ENCODE data around the gene NFIA.

Gene NFIA

DNA sequence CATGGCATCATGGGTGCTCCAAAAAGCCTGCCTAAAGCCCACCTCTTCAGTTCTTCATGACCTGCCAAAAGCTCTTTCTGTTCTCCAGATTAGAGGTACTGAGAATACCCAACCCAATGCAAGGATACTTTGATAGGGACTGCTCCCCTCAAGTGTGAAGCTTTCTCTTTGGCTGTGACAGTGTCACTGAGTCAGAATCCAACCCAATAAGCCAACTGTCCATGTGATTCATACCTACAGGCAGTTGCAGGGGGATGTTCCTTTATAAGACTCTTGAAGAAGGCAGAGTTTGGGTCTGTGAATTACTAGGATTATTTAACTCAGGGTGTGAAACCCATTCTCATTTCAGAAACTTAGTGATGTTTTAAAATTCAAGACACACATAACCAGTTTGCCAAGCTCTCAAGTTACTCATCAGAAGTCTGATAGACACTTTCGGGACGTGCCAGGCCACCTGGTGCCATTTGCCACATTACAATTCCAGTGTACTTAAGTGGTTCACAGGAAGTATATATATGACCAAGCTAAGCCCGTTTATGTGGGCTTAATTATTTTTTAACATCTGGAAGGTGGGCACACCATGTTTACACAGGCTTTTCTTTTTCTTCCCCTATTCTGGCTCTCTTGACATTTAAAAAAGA lies 265.8 kb downstream of the NFIA start:
- no peak for DNase-seq

DNA sequence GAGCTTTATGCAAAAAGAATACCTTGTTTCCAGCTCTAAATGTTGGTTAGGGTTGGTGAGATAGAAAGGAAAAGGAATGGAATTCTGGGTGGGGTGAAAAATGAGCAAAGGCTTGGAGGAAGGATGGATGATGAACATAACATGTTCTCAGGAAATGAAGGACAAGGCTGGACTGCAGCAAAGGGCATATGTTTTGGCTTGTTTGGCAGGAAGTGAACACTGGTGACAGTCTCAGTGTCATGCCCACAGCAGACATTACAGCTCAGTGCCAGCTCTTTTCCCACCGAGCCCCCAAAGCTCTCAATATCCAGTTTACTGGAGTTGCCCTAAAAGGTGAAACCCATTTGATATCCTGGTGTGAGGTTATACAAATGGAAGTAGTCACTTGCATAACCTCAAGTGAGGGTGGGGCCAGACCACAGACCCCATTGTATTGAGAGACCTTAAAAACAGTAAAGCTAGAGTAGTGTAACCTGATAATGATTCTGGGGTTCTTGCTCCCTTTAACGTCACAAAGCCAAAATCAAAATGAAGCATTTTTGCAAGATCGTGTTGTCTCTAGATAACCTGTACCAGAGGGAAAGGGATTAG lies 270.6 kb downstream of the NFIA start:
- DNase-seq, result no peak

DNA sequence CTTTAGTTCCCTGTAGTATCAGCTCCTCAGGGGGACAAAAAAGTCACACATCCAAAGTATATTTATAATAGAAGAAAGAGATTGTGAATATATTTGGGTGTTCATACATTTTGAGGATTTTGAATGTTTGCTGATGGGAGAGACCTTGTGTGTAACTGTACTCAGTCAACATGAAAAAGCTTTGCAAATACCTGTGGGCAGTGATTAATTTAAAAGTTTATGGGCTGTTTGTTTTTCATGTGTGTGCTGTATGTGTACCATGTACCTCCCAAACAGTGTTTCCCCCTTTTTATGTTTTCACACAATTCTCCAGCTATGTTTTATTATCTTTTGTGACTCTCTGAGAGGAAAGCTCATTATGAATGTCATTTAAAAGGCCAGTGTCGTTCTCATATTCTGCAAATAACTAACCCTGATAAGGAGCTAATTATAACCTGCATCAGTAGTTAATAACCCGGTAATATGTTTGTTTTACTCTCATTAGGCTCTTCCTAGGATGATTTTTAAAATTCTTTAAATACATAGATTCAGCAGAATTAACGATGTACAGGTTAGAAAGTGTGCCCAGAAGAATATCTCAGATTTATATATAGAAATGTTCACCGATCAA lies 271.5 kb downstream of the NFIA start:
- DNase-seq, result no peak

DNA sequence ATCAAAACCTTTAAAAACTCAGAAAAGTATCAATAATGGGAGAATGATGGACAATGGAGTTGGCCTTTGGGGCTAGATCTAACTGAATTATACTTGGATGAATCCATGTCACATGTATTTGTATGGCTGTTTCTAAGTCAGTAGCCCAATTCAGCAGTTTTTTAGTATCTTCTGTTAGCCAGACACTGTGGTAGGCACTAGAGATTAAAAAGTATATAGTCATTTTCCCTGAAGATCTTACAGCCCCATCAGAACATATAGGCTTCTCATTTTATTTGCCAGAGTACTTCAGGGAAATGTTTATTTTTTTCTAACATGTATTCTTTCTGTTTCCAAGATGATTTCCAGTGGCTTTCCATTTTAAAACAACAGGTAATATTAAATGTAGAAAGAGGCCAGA lies 273.7 kb downstream of the NFIA start:
- DNase-seq, result no peak

DNA sequence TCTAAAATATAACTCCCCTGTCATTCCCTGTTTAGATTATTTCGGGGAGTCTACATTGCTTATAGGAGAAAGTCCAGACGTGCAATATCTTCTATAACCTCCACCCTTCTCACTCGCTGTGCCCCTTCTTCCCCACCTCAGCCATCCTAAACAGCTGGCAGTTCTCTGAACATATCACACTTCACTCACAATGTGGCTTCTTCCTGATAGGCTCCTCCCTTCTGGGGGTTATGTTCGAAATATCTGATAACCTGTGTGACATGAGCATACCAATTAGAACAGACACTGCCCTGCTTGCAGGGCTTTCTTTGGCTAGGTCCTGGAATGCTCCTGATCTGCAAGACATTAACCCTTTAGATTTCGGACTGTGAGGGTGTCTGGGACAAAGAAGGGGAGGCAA lies 274.6 kb downstream of the NFIA start:
- no peak for DNase-seq

DNA sequence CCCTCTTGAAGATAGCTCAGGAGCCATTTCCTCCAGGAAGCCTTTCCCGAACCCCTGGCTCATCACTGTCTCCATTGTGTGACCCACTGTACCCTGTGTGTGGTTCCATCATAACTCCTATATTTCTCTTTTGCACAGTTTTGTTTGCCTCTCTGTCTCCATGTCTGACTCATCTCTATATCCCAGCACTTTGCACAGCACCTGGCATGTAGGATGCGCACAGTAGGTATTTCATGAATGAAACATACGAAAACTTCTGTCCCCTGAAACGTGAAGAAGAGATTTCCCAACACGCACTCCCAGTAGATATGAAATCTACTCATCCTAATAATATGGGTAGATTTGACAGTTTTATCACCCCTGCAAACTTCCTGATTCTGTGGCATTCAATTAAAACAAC lies 275.2 kb downstream of the NFIA start:
- DNase-seq, result no peak

DNA sequence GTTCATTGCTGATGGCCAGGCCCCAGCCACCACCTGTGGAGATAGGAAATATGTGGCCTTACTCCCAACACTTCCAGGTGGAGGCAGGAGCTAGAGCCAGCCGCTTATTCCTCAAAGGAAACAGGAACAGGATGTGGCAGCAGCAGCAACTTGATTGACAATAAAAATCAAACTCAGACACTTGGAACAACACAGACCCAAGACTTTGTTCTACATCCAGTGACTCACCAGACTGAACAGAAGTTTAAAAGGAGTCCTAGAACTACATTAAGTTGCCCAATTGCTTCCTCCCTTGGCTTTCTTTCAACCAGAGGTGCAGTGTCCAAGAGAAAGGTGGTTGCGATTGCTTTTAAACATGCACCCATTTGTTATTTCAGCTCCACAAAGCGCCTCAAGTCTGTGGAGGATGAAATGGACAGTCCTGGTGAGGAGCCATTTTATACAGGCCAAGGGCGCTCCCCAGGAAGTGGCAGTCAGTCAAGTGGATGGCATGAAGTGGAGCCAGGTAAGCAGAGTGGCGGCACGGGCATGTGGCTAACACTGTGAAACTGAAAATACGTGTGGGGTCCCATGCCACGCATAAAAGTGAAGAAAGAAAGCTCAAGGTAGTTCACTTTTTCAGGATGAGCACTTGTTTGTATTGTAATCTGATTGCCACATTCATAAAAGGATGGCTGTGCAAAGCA lies 276.6 kb downstream of the NFIA start:
- DNase-seq, result no peak

DNA sequence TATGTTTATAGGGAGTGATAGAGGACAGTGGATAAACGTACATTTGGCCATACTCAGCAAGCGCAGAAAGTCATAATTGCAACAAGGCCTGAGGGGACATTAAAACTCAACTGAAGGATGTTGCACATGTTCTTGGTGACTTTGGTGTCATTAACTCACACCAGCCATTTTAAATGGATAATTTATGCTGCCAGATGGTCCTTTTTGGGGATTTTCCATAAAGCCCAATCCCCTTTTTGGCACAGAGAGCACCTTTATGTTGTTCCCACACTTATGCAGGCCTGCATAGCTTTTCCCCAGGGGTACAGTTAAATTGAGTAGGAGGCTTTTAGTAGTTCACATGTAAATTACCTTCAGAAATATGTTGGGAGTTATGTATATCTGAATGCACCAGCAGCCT lies 279.6 kb downstream of the NFIA start:
- no peak for DNase-seq

DNA sequence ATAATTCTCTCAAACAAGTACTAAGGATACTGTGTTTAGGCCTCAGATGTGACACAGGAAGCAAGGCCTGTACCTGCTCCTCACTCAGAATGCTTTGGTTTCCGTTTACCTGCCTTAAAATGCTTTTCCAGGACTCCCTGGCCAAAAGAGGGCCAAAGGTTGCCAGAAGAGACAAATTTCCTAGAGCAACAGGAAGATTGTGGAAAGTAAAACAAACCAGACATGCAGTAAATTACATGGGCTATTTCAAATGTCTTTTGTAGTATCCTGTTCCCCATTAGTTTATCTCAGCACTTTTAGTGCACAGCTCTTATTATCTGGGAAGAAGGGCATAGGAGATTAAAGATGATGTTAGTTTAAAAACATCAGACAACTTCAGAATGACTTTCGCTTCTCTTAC lies 280.0 kb downstream of the NFIA start:
- no peak for DNase-seq

DNA sequence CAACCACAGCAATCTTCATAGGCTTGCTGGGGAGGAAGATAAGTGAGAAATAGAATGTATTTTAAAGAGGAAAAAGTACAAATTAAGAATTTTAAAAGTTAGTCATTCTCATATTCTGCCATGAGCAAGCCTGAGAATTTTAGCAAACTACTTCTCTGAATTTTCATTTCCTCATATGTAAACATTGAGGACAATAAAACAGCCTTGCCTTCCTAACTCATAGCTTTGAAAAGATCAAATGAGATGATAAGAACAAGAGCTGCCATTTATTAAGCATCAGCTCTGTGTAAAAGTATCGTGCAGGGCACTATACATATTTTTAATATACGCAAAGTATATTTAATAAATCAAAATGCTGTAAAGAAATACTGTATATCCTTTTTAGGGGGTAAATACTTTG lies 286.0 kb downstream of the NFIA start:
- DNase-seq, result no peak

DNA sequence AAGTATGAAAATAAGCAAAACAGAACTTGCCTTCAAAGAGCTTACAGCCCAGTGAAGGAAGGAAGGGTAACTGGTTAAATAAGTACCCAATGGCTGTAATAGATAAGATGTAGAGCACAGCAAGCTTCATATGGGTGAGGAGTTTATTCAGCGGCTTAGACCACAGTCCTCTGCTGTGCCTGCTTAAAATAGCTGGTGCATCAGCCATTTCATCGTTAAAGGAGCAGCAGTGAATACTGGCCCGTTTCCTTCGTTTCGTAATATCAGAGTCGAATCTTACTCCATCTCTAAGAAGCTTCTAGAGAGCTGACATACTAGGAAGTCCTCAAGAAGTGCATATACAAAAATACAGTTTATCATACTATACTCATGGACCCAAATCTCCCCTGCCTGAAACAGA lies 286.5 kb downstream of the NFIA start:
- no peak for DNase-seq

DNA sequence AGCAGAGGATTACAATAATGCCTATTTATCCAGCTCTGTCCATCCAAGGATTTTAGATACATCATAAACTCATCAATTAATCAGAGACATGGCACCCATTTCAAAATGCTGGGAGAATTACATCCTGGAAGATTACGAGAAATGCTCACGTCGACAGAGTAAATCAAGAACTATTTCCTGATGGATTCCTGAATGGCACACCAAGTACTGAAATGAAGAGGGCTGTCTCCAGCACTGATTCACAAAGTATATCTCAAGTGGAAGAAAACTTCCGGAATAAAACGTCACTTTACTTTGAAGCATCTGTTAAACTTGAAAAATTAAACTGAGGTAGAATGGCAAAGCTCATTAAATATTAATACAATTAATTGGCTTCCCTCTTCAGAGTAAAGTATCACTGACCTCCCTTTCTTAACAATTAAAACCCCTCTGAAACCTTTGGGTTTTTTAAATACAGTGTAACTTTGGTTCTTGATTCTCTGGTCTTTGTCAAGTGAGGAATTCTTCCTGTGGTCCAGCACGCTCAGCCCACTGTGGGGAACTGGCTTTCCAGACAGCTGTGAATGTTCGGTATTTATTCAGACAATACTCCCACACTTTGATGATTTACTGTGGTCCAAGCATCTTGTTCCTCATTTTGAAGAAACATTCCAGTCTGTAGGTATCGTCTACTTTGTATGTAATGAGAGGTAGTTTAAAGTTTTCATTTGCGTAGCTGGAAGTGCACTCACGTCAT lies 288.0 kb downstream of the NFIA start:
- DNase-seq, result no peak

DNA sequence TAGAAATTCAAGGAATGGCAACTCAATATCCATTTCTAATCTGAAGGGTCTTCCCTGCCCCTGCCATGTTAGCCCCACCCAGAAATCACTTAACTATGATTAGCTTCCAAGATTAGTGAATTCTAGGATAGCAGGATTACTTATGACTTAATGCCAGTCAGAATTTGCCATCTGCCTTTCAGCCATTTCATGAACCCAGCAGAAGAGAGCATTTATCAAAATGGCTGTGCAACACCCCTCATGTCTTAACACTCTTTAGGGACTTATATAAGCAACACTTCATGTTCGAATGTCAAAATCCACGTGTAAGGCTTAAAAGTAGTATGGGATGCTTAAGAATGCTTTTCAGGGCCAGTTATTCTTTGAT lies 288.5 kb downstream of the NFIA start:
- DNase-seq, result no peak

DNA sequence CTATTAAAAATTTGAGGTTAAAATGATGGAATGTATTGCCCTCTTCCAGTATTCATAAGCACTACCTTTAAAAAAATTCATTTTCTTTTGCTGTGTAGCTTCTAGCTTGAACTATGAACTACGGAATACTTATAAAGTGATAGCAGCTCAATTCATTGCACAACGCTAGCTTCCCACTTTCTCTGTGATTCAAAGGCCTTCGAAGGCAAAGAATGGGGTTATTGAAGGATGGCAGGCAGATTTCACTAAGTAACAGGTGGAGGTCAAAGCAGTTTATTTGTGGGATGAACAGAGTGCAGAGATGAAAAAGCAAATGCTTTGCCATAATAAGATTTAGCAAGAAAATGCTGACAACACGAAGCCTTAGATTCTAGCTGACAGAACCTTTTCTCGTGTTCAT lies 290.6 kb downstream of the NFIA start:
- no peak for DNase-seq

DNA sequence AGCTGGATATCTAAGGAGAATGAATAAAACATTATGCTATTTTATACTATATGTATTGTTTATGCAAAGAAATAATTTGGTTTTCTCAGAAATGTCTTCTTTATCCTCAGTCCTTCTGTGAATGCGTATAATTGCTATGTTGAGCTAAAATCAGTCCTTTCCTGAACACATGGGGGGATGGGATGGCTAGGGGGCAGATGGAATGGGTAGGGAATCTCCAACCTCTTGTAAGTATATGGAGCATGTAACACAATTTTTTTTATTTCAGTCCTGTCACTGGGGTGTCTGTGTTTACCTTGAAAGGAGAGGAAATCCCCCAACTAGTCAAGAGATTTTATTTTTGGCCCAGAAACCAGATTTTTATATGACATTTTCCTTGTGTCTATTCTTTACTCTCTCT lies 291.8 kb downstream of the NFIA start:
- DNase-seq, result no peak

DNA sequence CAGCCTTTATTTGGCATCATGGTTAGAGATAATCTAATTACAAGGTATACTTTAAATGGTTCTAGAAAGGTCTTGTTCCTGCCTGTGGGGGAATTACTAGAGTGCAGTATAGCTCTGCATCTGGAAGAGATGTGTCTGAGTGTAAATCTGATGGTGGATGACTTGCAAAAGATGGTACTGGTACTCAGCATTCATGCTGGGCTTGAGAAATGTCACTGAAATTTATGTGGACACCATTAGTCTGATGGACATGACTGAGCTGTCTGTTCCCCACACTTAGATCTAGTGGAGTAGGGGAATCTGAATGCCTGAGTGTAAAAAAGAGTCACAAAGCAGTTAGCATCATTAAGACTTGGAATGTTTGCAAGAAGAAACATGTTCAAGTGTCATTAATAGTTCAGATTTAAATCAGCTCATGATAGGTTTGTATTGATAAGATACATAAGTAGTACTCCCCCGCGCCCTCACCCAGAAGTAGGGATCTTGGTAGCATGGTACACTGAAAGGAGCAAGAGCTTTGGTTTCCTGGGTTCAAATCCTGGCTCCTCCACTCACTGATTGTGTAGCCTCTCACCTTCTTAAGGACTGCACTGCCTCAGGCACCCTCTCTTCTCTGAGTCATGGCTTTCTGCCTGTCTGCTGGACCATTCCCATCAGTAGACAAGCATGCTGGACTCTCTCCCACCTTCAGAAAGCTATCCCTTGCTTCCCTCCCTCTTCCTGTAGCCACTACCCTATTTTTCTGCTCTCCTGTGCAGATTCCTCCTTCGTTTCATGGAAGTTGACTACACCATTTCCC lies 292.9 kb downstream of the NFIA start:
- no peak for DNase-seq

DNA sequence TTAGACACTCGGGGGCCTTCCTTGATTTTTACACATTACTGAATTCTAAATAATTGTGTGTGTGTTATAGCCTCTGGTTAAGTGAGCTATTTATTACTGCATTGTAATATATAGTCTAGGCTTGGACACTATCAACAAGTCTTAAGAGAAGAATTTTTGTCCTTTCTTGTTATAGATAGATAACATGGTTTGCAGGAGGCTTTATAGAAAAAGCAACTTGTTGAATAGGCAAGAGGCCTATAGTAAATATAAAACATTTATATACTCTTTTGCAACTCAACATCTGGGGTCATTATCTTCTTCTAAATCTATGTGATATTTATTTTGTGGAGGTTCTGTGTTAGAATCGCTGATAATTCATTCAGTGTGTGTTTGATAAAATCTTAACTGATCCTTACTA lies 293.8 kb downstream of the NFIA start:
- no peak for DNase-seq

DNA sequence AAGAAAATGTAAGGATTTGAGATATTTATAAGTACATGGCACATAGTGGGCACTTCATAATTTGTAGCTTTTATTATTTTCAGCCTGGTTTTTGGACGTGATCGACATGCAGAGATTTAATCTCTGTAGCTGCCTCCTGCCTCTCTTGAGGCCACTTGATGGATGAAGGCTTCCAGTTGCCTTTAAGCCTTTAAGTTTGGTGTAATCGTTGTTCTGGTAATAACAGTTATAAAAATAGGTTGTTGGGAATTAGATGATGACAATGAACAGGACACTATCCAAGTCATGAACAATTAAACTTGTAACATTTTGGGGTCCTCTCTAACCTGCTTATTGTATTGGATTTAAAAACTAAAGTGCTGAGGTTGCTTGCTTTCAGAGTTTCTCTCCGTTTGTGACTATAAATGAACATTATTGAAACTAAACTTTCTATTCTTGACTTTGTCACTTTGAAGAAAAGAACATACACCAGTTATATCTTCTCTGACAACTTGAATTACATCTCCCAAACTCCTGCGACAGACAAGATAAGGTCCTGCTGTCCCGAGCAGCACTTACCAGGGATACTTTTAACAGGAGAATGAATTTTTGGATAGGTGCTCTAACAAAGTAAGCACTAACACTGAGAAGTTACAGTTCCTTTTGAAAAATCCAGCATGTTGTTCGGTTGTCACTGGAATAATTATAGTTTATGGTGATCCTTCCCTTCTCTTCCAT lies 295.0 kb downstream of the NFIA start:
- DNase-seq, result no peak

DNA sequence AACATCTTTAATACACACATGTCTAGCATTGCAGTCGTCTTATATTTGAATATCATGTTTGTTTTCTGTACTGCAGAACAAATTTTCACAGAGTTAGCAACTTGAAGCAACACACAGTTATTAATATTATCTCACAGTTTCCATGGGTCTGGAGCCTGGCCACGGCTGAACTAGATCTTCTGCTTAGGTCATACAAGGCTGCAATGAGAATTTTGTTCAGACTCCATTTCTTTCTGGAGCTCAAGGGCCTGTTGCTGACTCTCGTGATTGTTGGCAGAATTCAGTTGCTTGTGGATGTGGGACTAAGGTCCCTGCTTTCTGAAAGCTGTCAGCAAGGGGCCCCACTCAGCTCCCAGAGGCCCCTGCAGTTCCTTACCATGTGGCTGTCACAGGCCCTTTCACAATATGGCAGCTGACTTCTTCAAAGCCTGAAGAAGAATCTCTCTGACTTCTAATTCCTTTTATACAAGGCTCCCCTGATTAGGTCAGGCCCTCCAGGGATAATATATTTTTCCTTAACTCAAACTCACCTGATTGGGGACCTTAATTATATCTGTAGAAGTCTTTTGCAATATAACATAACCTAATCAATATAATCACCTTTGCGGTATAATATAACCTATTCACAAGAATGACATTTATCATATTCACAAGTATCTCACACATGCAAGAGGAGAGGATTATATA lies 296.3 kb downstream of the NFIA start:
- no peak for DNase-seq

DNA sequence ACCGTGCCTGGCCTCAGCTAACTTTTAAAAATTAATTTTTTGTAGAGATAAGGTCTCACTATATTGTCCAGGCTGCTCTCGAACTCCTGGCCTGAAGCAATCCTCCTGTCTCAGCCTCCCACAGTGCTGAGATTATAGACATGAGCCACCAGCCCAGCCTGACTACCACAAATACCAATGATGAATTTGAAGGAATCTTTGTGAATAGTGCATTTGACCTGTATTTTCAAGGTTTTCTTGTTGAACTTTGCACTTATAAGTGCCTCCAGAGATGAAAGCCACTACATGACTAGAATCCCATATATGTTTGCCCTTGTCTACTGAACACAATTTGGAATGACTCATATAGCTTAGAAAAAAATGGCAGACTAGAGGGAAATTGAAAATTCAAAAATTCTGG lies 297.3 kb downstream of the NFIA start:
- no peak for DNase-seq

DNA sequence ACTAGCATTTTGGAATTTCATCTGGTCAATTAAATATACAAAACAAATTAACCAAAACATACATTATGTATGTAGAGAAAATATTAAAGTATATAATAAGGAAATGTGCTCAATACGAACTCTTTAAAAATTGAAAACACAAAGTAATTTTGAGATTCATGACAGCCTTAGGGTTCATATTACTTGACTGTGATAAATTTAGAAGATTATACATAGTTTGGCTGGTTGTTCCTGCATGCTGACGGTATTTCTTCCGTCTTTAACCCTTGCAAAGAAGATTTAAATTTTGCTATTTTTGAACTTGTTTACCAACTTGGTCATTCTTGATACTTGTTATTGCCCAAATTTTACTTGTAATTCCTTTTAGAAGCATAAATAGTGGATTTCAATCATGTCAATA lies 298.2 kb downstream of the NFIA start:
- DNase-seq, result no peak

DNA sequence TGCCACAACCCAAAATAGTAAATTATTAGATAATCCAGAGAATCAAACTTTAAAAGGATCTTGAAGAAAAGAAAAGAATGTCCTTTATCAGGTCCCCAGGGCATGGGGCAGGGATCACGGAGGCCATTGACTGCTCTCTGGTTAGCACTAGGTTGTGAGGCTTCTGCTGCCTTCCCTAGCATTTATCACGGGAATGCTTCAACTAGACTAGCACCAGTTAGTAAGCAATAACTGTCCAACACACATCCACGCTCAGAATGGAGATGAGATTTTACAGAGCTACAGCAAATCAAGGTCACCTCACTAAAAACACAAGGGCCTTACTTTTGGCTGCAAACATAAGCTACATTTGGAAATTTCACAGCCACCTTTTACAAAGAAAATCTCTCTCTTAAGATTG lies 304.0 kb downstream of the NFIA start:
- DNase-seq, result no peak

Measured in KG1 (cell line).